H9 (cell line): ENCODE data around the gene ALAS1. TPM values are rescaled to one million over a fixed set of nuclear protein-coding genes. Genes with fewer than 3 reads are reported as not detected.
A peak's percentile ranks its signal among the peaks of the same experiment; 100 is the strongest.

Experiments
- DNase-seq: peaks from one replicate; pipeline ENCODE4 v3.0.0-alpha.2; 2017
- H2AFZ ChIP-seq: one replicate; pipeline ENCODE4 v1.6.1; 2013; ENCODE audit warnings: mild to moderate bottlenecking, low read length, control low read depth, moderate library complexity
- H2AK5ac ChIP-seq: 2 replicates; pipeline ENCODE4 v1.6.1; 2013; ENCODE audit warnings: low read length, control low read depth, mixed read lengths; ENCODE audit not compliant: insufficient read length
- H2BK120ac ChIP-seq: one replicate; pipeline ENCODE4 v1.6.1; 2013; ENCODE audit warnings: low read depth, mild to moderate bottlenecking, low read length, control low read depth, inconsistent platforms; ENCODE audit not compliant: poor library complexity, severe bottlenecking
- H2BK12ac ChIP-seq: 2 replicates; pipeline ENCODE4 v1.6.1; 2013; ENCODE audit warnings: low read length, control low read depth, mixed read lengths, low read depth; ENCODE audit not compliant: insufficient read length
- H2BK15ac ChIP-seq: 2 replicates; pipeline ENCODE4 v1.6.1; 2013; ENCODE audit warnings: low read depth, low read length, control low read depth
- H2BK20ac ChIP-seq: one replicate; pipeline ENCODE4 v1.6.1; 2013; ENCODE audit warnings: low read depth, mild to moderate bottlenecking, low read length, control low read depth, inconsistent platforms; ENCODE audit not compliant: poor library complexity, severe bottlenecking
- H2BK5ac ChIP-seq: 2 replicates; pipeline ENCODE4 v1.6.1; 2013; ENCODE audit warnings: low read length, control low read depth, mixed read lengths; ENCODE audit not compliant: insufficient read length
- H3K14ac ChIP-seq: 2 replicates; pipeline ENCODE4 v1.6.1; 2013; ENCODE audit warnings: low read length, control low read depth; ENCODE audit not compliant: insufficient read depth
- H3K18ac ChIP-seq: 2 replicates; pipeline ENCODE4 v1.6.1; 2013; ENCODE audit warnings: low read depth, mild to moderate bottlenecking, mixed read lengths, low read length, control low read depth; ENCODE audit not compliant: insufficient read length
- H3K23ac ChIP-seq: 2 replicates; pipeline ENCODE4 v1.6.1; 2013; ENCODE audit warnings: low read length, control low read depth, mixed read lengths, low read depth; ENCODE audit not compliant: insufficient read length
- H3K23me2 ChIP-seq: 2 replicates; pipeline ENCODE4 v1.6.1; 2013; ENCODE audit warnings: low read depth, mild to moderate bottlenecking, mixed read lengths, low read length, control low read depth; ENCODE audit not compliant: insufficient read length, poor library complexity, severe bottlenecking
- H3K27ac ChIP-seq: 2 replicates; pipeline ENCODE4 v1.5.1; 2013; ENCODE audit warnings: low read length, control low read depth, mixed read lengths, low read depth; ENCODE audit not compliant: insufficient read length
- H3K27me3 ChIP-seq: 2 replicates; pipeline ENCODE4 v1.6.1; 2013; ENCODE audit warnings: low read length, control low read depth, inconsistent platforms; ENCODE audit not compliant: insufficient read depth
- H3K4ac ChIP-seq: 2 replicates; pipeline ENCODE4 v1.6.1; 2013; ENCODE audit warnings: low read depth, mild to moderate bottlenecking, control low read depth, inconsistent platforms, low read length, moderate library complexity
- H3K4me1 ChIP-seq: 2 replicates; pipeline ENCODE4 v1.6.1; 2013; ENCODE audit warnings: low read length, control low read depth, inconsistent platforms; ENCODE audit not compliant: insufficient read depth
- H3K4me2 ChIP-seq: 2 replicates; pipeline ENCODE4 v1.6.1; 2013; ENCODE audit warnings: low read length, control low read depth, mixed read lengths; ENCODE audit not compliant: insufficient read length, insufficient read depth
- H3K56ac ChIP-seq: 2 replicates; pipeline ENCODE4 v1.6.1; 2013; ENCODE audit warnings: low read depth, mild to moderate bottlenecking, mixed read lengths, low read length, control low read depth; ENCODE audit not compliant: insufficient read length
- H3K79me1 ChIP-seq: 2 replicates; pipeline ENCODE4 v1.6.1; 2013; ENCODE audit warnings: low read depth, mild to moderate bottlenecking, moderate library complexity, low read length, control low read depth, inconsistent platforms; ENCODE audit not compliant: insufficient read depth, poor library complexity, severe bottlenecking
- H3K79me2 ChIP-seq: 2 replicates; pipeline ENCODE4 v1.6.1; 2013; ENCODE audit warnings: low read length, control low read depth, inconsistent platforms; ENCODE audit not compliant: insufficient read depth
- H3K9ac ChIP-seq: 2 replicates; pipeline ENCODE4 v1.6.1; 2013; ENCODE audit warnings: low read length, control low read depth, mixed read lengths; ENCODE audit not compliant: insufficient read length; ENCODE audit errors: extremely low read depth
- H3K9me3 ChIP-seq: one replicate; pipeline ENCODE4 v1.6.1; 2013; ENCODE audit warnings: low read depth, low read length, inconsistent platforms; ENCODE audit not compliant: control insufficient read depth
- H3T11ph ChIP-seq: one replicate; pipeline ENCODE4 v1.6.1; 2013; ENCODE audit warnings: mild to moderate bottlenecking, low read length, control low read depth, inconsistent platforms
- H4K20me1 ChIP-seq: one replicate; pipeline ENCODE4 v1.6.1; 2013; ENCODE audit not compliant: control insufficient read depth, insufficient read length, insufficient read depth
- H4K5ac ChIP-seq: 2 replicates; pipeline ENCODE4 v1.6.1; 2013; ENCODE audit warnings: low read depth, mild to moderate bottlenecking, mixed read lengths, low read length, control low read depth; ENCODE audit not compliant: insufficient read length
- H4K8ac ChIP-seq: replicated peaks from 2 replicates; pipeline ENCODE4 v1.6.1; 2013; ENCODE audit warnings: low read length, control low read depth, mixed read lengths, low read depth; ENCODE audit not compliant: insufficient read length
- H4K91ac ChIP-seq: 2 replicates; pipeline ENCODE4 v1.6.1; 2013; ENCODE audit warnings: low read depth, mild to moderate bottlenecking, moderate library complexity, mixed read lengths, low read length, control low read depth; ENCODE audit not compliant: insufficient read length
- H3K27ac Mint-ChIP-seq, 3 experiments: 2 replicates in 2 of 3; 3 replicates in 1 of 3; pipeline ENCODE4 v1.8.0; 2020 to 2021; ENCODE audit warnings: mixed read lengths in 3 of 3, mild to moderate bottlenecking in 1 of 3, moderate library complexity in 1 of 3
- H3K27me3 Mint-ChIP-seq: 2 replicates; pipeline ENCODE4 v1.8.0; 2021; ENCODE audit warnings: low read depth, mild to moderate bottlenecking, moderate library complexity, mixed read lengths
- H3K36me3 Mint-ChIP-seq, 3 experiments: 2 replicates in 2 of 3; 3 replicates in 1 of 3; pipeline ENCODE4 v1.8.0; 2020 to 2021; ENCODE audit warnings: low read depth in 3 of 3, mixed read lengths in 3 of 3; ENCODE audit not compliant: insufficient read depth in 1 of 3
- H3K4me1 Mint-ChIP-seq, 2 experiments: 2 replicates each; pipeline ENCODE4 v1.8.0; 2020; ENCODE audit warnings: mixed read lengths in 2 of 2
- H3K4me3 Mint-ChIP-seq, 2 experiments: 2 replicates in 1 of 2; 3 replicates in 1 of 2; pipeline ENCODE4 v1.8.0; 2020 to 2021; ENCODE audit warnings: mild to moderate bottlenecking in 2 of 2, mixed read lengths in 2 of 2, moderate library complexity in 1 of 2
- H3K9me3 Mint-ChIP-seq, 2 experiments: 2 replicates in 1 of 2; 3 replicates in 1 of 2; pipeline ENCODE4 v1.8.0; 2020; ENCODE audit warnings: mild to moderate bottlenecking in 2 of 2, mixed read lengths in 2 of 2, moderate library complexity in 1 of 2
- WGBS: extraction: QIAGEN DNeasy Blood & Tissue Kit; methylation state at CpG from one replicate; pipeline ENCODE4 v1.1.7; 2013; ENCODE audit warnings: missing lambda C conversion rate, low lambda C conversion rate, mixed read lengths; ENCODE audit not compliant: insufficient read length; ENCODE audit errors: extremely low coverage; 5-methylcytosine and 5-hydroxymethylcytosine counted together
- total RNA-seq: library from RNA; stranded (reverse); gene quantifications from 2 replicates; pipeline ENCODE4 v1.2.1, GENCODE V29; 2021
- TF ChIP-seq, protein P1 (sequence below): fragments of 200-600 bp; sonication (generic); conservative IDR thresholded peaks from 3 replicates; pipeline ENCODE4 v1.8.0; 2021; ENCODE audit warnings: antibody characterized with exemption, mild to moderate bottlenecking

ALAS1 gene
- total RNA-seq, 1 experiment from 2014 or later, result 39.1 TPM

DNA sequence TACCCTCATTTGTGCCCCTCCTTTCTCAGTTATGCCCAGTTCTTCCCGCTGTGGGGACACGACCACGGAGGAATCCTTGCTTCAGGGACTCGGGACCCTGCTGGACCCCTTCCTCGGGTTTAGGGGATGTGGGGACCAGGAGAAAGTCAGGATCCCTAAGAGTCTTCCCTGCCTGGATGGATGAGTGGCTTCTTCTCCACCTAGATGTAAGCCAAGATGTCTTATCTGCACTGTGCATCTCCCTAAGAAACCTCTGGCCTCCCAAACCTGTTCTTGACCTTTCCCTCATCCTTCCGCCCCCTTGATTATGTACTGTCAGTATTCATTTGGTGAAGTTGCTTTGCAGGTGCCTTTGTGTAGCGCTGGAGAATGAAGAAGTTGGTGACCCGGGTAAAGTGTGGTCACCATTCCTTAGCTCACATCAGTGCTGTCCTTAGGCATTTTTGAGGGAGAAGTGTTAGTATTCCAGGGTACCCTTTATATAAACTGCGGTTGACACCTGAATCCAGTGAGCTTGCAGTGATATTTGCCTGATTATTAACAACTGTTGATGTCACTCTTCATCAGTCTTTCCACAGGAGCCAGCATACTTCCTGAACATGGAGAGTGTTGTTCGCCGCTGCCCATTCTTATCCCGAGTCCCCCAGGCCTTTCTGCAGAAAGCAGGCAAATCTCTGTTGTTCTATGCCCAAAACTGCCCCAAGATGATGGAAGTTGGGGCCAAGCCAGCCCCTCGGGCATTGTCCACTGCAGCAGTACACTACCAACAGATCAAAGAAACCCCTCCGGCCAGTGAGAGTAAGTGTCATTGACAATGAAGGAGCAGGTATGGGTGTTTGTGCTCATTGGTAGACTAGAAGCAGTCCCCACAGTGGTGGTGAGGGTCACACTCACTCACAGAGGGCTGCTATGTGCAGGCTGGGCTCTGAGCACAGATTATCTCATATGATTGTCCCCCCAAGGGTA lies 966 bp downstream of the ALAS1 start:
- TF ChIP-seq, protein P1, sequence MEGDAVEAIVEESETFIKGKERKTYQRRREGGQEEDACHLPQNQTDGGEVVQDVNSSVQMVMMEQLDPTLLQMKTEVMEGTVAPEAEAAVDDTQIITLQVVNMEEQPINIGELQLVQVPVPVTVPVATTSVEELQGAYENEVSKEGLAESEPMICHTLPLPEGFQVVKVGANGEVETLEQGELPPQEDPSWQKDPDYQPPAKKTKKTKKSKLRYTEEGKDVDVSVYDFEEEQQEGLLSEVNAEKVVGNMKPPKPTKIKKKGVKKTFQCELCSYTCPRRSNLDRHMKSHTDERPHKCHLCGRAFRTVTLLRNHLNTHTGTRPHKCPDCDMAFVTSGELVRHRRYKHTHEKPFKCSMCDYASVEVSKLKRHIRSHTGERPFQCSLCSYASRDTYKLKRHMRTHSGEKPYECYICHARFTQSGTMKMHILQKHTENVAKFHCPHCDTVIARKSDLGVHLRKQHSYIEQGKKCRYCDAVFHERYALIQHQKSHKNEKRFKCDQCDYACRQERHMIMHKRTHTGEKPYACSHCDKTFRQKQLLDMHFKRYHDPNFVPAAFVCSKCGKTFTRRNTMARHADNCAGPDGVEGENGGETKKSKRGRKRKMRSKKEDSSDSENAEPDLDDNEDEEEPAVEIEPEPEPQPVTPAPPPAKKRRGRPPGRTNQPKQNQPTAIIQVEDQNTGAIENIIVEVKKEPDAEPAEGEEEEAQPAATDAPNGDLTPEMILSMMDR, result no peak
- no peaks in the 10 kb centered on the region; the same call in 1 of the 2 replicates for H3K27me3 ChIP-seq
- no peak overlapping the region for H2BK20ac ChIP-seq
- H4K8ac ChIP-seq, result no peak overlapping the region
- no peak overlapping the region for H3T11ph ChIP-seq
- peaks cover 19 to 47% (median 41%) of the 10 kb centered on the region in 3 experiments; a peak in 6 of 7 replicates for H3K36me3 Mint-ChIP-seq
- no peak overlapping the region for H2BK15ac ChIP-seq
- H3K4me1 Mint-ChIP-seq, result peaks cover 16 to 17% of the 10 kb centered on the region in 2 experiments
- H3K27ac ChIP-seq, result no peak overlapping the region
- no peaks in the 10 kb centered on the region for H3K4me1 ChIP-seq
- no peaks in the 10 kb centered on the region for H3K79me1 ChIP-seq
- H3K9ac ChIP-seq, result peak overlapping the region; percentile 58
- peak overlapping the region; percentile 25; the same call in 1 of the 2 replicates for H3K14ac ChIP-seq
- peak overlapping the region in 2 of 3 experiments; percentile 94 to 95; a peak in 3 of 7 replicates for H3K27ac Mint-ChIP-seq
- H2BK120ac ChIP-seq, result no peak overlapping the region
- no peaks in the 10 kb centered on the region for H3K9me3 ChIP-seq
- H3K18ac ChIP-seq, result no peak overlapping the region
- H3K23ac ChIP-seq, result no peak overlapping the region
- no peak overlapping the region for H2AFZ ChIP-seq
- peaks cover 2% of the 10 kb centered on the region; the same call in 1 of the 2 replicates for H3K27me3 Mint-ChIP-seq
- peak overlapping the region; percentile 82 for H3K4me2 ChIP-seq
- no peak overlapping the region for H2BK5ac ChIP-seq
- H2AK5ac ChIP-seq, result no peak overlapping the region
- no peak overlapping the region for H4K91ac ChIP-seq
- no peak overlapping the region for H4K5ac ChIP-seq
- no peaks in the 10 kb centered on the region for H3K9me3 Mint-ChIP-seq
- no peaks in the 10 kb centered on the region for H4K20me1 ChIP-seq
- H3K4me3 Mint-ChIP-seq, result peak overlapping the region; percentile 98 to 99
- no peak overlapping the region for H3K56ac ChIP-seq
- WGBS, result no CpG with 5 or more reads among the region's 14 CpGs
- H3K23me2 ChIP-seq, result peaks cover 7% of the 10 kb centered on the region
- H3K79me2 ChIP-seq, result no peaks in the 10 kb centered on the region
- no peak for DNase-seq
- H3K4ac ChIP-seq, result no peak overlapping the region
- H2BK12ac ChIP-seq, result no peak overlapping the region
